Stimulated activated CD4-positive, alpha-beta T cell treated with anti-CD3 and anti-CD28 coated beads, Interleukin-12 subunit alpha, Interleukin-12 subunit beta, amount 100 ng/mL, for 24 hours (primary cell): ENCODE measurements around the gene WAC.
"Not testable (repeated sequence)": the region's sequence is repeated elsewhere in the genome, so short reads cannot be mapped to it uniquely, and the experiment has no call there.

Source experiments
- DNase-seq, 2 experiments: peaks; one replicate each; pipeline ENCODE4 v3.0.0-alpha.2; 2020; ENCODE audit warnings: low read depth in 2 of 2

Gene WAC

GRCh38 chr10:28564905-28565304, 32.0 kb downstream of the WAC start:
- no peak for DNase-seq

- DNase-seq: no peak
These were observed 33.6 kb downstream of the WAC start for GRCh38 chr10:28566458-28567015.

GRCh38 chr10:28569506-28570159, 36.7 kb downstream of the WAC start:
- DNase-seq: no peak

GRCh38 chr10:28570598-28570997, 37.7 kb downstream of the WAC start:
- no peak for DNase-seq

- DNase-seq: no peak
These were observed 38.3 kb downstream of the WAC start for GRCh38 chr10:28571265-28571664.

- not testable (repeated sequence) for DNase-seq
These were observed 41.3 kb downstream of the WAC start for GRCh38 chr10:28574214-28574613.

- DNase-seq: no peak
These were observed 42.9 kb downstream of the WAC start for GRCh38 chr10:28575852-28576251.

- no peak for DNase-seq
These were observed 44.6 kb downstream of the WAC start for GRCh38 chr10:28577506-28577905.

- DNase-seq: no peak
These were observed 45.5 kb downstream of the WAC start for GRCh38 chr10:28578454-28578853.

- no peak for DNase-seq
These were observed 47.9 kb downstream of the WAC start for GRCh38 chr10:28580825-28581224.

GRCh38 chr10:28581916-28582315, 49.0 kb downstream of the WAC start:
- no peak for DNase-seq

- no peak for DNase-seq
These were observed 52.2 kb downstream of the WAC start for GRCh38 chr10:28585076-28585475.

- DNase-seq: no peak
These were observed 53.3 kb downstream of the WAC start for GRCh38 chr10:28586176-28586575.

- DNase-seq: no peak
These were observed 54.5 kb downstream of the WAC start for GRCh38 chr10:28587270-28587969.

GRCh38 chr10:28587970-28588290, 55.0 kb downstream of the WAC start:
- DNase-seq: no peak

GRCh38 chr10:28592953-28593352, 60.0 kb downstream of the WAC start:
- no peak for DNase-seq

- no peak for DNase-seq
These were observed 60.9 kb downstream of the WAC start for GRCh38 chr10:28593811-28594210.

GRCh38 chr10:28594406-28594805, 61.5 kb downstream of the WAC start:
- DNase-seq: no peak

GRCh38 chr10:28595613-28596012, 62.7 kb downstream of the WAC start:
- no peak for DNase-seq

GRCh38 chr10:28600056-28600455, 67.1 kb downstream of the WAC start:
- no peak for DNase-seq

GRCh38 chr10:28601012-28601411, 68.1 kb downstream of the WAC start:
- no peak for DNase-seq

- no peak for DNase-seq
These were observed 71.9 kb downstream of the WAC start for GRCh38 chr10:28604567-28605536.
